SK-MEL-5 (cell line): ENCODE measurements around the gene SWT1. TPM values are rescaled to one million over a fixed set of nuclear protein-coding genes. Genes with fewer than 3 reads are reported as not detected.
A peak's percentile ranks its signal among the peaks of the same experiment; 100 is the strongest.

Source experiments
- DNase-seq: peaks from one replicate; pipeline ENCODE4 v3.0.0-alpha.2; 2016; ENCODE audit warnings: low read depth, low spot score
- in situ Hi-C: cut with HindIII; loops from 2 replicates; pipeline ENCODE4 v1.10.0; 2016; ENCODE audit warnings: low sequenced_read_pairs, high pct_unique_total_duplicates, low pct_unique_long_range_greater_than_20kb
- polyA plus RNA-seq, 2 experiments: library from polyadenylated mRNA; depleted of rRNA; stranded (reverse); fragments of >200 nt; gene quantifications; 2 replicates each; pipeline ENCODE4 v1.2.3, GENCODE V29; 2015
- total RNA-seq: library from RNA; depleted of rRNA; stranded (reverse); fragments of >200 nt; shearing (Covaris generic); gene quantifications from 2 replicates; pipeline ENCODE4 v1.2.3, GENCODE V29; 2014; rRNA removed

SWT1 gene, protein sequence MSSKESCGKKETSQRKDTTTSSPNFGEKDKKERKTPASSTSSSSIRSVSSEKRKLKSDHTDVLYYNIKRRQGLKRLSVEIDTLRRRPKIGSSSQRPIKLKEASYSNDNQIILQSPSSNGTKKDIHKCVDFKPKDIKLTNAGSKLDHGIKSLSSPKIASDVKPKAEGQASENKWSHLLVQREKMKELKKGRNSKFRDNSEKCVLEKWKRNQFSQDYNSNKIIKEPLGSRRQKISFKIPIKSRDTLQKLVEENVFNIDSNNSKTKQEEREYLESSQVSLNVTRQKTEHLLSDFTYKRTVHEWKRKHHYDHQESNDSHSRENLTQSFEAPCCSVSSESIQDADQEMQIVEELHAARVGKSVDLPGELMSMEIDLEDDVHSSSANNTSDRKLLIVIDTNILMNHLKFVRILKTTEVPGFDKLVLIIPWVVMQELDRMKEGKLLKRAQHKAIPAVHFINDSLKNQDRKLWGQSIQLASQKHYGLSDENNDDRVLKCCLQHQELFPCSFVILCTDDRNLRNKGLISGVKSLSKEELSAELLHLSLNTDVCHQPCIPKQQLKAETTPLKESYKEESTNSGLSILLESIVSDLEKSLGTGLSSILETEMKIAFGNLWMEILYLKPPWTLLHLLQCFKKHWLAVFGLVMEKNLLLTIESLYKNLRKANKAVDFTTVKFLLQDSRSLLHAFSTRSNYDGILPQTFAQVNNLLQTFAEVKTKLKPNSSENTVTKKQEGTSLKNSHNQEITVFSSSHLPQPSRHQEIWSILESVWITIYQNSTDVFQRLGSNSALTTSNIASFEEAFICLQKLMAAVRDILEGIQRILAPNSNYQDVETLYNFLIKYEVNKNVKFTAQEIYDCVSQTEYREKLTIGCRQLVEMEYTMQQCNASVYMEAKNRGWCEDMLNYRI
- total RNA-seq = 8.6 and 9.7 TPM in 2 replicates
- polyA plus RNA-seq (2015; cell fraction: cytosol; rRNA removed) = 2.6 and 5.1 TPM in 2 replicates
- 12.6 and 16.9 TPM in 2 replicates for polyA plus RNA-seq (2015; cell fraction: nucleus; rRNA removed)

DNA sequence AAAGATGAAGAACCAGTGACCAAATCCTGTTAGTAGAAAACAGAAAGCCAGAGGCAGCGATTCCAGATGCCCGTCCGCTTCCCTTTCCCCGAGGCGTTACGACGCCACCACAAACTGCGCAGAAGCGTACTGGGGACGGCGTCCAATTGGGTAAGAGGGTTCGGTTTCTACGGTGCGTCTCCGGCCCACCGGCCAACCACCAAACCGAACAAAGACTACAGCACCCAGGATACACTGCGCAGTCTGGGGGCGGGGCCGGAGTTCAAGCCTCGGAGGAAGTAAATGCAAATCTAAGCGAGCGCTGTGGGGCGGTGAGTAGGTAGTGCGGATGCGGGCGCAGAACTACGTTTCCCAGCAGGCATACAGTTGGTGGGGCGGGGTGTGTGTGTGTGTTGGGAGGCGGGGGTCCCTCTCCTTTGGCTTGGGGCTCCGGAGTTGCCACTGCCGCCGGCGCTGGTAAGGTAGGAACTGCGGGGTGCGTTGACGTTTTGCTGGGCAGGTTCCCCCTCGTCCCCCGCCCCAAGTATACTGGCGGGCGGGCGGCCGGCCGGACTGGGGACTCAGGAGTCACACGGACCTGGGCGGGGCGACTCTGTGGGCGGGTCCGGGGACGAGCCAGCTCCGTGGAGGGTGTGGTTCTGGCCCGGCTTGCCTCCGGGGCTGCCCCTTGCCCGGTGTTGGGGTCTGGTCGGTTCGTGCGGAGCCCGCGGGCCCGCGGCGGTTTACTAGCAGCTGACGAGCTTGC lies at the start of gene SWT1, which contains the start of gene TRMT1L:
TSS of gene SWT1 (plus strand) at position 314 of the 745 bp plus-strand sequence. CDS start 3,675 bp downstream, outside the sequence.
TSS of gene TRMT1L (minus strand) at position 100 of the 745 bp plus-strand sequence. CDS start 241 bp downstream, outside the sequence.
- DNase-seq = peak; percentile 99
- in situ Hi-C loops = no loop called here

DNA sequence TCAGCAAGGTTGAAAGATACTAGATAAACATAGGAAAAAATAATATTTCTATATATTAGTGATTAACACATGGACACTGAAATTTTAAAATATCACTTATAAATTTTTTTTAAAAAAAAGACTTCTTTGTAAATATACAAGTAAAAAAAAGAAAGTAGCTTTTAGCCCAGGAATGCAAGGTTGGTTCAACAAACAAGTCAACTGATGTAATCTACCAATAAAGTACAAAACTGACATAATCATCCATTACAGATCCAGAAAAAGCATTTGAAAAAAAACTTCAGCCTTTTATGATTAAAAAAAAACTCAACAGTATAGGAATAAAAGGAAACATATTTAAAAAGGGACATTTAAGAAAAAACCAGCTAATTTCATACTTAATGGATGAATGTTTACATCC lies 48.6 kb upstream of the SWT1 start:
- DNase-seq = no peak
- in situ Hi-C loops = no loop called here

DNA sequence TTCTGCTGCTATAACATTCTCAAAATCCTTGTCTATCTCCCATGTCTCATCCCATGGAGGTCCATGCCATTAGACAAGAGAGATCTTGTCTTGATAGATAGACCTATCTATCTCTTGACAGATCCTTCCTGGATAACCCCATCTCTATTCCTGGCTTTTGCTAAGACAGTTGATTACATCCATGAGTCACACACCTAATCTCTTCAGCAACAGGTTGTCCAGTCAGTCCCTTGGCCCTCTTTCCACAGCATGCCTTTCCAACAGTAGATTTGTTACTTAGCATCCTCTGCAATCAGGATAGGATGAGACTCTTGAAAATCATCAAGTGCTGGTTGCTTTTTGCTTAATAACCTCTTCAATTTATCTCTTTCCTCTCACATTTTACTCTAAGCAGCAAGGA lies 46.8 kb upstream of the SWT1 start:
- in situ Hi-C loops = no loop called here
- no peak for DNase-seq

DNA sequence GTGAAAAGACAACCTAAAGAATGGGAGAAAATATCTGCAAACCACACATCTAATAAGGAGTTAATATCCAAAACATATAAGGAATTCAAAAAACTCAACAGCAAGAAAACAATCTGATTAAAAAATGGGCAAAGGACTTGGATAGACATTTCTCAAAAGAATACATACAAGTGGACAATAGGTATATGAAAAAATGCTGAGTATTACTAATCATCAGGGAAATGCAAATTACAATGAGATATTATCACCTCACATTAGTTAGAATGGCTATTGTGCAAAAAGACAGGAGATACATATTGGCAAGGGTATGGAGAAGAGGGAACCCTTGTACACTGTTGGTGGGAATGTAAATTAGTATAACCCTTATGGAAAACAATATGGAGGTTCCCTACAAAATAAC lies 45.1 kb upstream of the SWT1 start:
- in situ Hi-C loops = no loop called here
- DNase-seq = no peak

DNA sequence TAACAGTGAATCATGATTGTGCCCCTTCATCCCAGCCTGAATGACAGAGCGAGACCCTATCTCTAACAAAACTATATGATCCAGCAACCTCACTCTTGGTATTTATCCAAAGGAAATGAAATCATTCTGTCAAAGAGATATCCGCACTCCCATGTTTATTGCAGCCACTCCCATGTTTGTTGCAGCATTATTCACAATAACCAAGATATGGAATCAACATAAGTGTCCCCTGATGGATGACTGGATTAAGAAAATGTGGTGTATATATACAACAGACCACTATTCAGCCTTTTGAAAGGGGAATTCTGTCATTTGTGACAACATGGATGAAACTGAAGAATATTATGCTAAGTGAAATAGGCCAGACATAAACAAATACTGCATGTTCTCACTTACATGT lies 44.6 kb upstream of the SWT1 start:
- in situ Hi-C loops = no loop called here
- no peak for DNase-seq

DNA sequence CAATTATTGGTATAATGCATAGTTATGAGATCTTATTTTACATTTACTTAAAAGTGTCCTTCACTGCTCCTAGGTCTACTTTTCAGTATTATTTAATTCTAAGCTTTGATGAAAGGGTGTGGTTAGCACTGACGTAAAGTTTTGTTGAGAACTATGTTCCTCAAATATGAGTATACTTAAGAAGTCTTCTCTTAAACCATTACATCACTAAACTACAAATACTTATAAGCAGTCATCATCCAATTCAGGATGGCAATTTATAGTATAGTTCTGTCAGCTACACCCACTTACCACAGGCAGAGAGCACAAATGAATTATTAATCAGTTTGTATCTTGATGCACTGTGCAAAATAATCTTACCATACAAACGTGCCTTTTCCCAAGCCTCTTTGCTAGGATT lies 27.3 kb upstream of the SWT1 start:
- in situ Hi-C loops = no loop called here
- no peak for DNase-seq

DNA sequence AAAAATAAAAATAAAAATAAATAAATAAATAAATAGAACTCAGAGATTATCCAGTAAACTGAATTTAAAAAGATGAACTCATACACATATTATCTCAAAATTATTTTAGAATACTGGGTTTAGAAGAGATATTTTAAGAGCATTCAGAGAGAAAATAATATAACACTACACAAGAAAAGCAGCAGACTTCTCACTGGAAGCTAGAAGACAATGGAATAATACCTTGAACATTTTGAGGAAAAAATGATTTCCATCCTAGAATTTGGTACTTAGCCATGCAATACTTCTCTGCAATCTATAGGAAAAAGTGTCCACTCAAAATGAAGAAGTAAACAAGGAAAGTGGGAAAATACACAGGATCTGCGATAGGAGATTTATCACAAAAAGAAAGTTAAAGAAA lies 24.4 kb upstream of the SWT1 start:
- no peak for DNase-seq
- in situ Hi-C loops = no loop called here

DNA sequence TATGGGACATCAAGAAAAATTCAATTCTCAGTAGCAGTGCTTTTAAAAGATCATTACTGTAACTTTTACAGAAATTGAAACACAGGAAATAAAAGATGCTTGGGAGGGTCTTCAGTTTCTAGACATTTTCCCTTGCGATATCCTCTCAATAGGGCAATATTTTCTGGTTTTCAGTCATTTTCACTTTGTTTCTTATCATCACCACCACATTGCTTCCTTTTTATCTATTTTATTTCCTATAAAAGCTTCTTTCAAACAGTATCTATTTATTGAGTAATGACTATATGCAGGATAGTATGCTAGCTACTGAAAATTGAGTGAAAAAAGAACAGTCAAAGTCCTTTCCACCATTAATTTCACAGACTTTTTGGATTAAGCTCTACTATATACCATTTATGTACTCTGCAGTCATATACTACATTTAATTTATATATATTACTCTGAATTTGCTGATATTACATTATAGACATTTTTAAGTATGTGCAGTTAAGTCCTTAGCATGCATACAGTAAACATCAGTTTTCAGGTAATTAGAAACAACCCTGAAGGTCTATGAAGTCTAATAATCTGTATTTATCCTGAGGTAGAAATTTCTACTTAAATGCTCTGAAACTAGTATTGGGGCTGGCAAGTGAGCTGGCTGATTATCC lies 18.9 kb upstream of the SWT1 start:
- in situ Hi-C loops = no loop called here

DNA sequence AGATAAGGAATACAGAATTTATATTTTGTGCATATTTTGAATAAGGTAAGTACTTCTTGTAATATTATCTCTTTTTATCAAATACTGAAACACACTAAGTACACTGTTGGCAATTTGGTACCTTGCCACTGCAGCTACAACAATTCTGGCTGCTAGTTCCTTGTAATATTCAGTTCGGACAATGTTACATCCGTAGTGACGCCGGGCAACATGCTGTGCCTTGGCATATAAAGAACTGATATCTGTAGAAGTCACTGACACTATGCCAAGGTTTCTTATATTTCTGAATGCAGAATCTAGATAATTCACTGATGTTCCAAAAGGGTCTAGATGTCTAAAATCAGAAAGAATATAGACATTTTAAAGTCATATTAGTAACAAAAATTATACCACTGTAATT lies 17.7 kb upstream of the SWT1 start:
- in situ Hi-C loops = no loop called here
- DNase-seq = no peak

More for the DNA sequence above, 18.9 kb upstream of the SWT1 start:
- no peak for DNase-seq

DNA sequence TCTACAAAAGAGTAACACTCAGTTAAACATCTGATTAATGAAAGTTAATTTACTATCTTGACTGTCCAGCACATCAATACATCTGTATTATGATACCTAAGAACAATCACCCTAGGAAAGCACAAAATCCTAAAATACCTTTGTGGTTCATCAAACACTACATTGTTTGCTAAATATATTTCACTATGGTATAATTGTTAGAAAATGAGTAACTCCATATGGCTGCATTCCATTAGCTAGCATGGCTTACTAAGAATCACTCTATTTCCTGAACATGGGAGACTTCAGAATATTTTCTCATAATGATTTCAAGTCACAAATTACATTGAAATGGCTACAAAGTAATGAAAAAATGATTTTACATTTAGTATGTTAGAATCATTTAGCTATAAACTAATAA lies 12.7 kb upstream of the SWT1 start:
- DNase-seq = no peak
- in situ Hi-C loops = no loop called here

DNA sequence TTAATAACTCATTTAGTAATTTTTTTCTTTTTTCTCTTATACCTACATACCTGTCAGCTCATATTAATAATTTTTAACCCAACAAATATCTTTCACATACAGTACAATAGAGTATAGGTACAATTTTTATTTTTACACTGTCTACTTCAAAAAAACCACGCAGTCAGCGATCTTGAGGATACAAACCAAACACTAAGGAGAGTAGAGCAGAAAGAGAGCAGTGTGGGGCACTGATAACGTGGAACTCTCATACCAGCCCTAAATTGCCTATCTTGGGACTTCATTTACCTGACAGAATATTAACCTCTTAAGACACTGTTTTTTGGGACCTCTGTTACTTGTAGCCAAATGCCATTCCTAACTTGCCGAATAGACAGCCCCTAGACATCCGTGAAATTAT lies 5.8 kb upstream of the SWT1 start:
- in situ Hi-C loops = no loop called here

DNA sequence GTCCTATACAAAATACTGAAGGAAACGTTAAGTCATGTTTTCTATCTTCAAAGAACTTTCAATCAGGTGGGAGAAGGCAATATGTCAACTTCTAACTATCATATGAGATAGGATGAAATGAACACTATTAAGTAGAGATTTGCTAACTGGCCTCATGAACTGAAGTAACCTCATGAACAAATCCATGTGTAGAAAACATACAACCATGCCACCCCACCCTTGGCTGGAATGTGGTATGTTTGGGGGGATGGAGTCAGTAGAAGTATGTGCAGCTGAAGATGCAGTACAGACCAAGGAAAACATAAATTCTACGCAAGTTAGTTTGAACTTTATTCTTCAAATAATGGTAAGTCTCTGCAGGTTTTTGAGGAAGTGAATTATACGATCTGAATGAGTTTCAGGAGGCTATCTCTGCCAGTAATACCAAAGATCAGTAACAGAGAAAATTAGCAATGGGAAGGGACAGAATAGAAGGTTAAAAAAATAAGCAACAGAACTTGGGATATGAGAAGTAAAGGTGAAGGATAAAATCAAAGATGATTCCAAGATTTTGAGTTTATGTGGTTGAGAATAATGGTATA lies 4.7 kb upstream of the SWT1 start:
- in situ Hi-C loops = no loop called here
- no peak for DNase-seq

More for the DNA sequence above, 5.8 kb upstream of the SWT1 start:
- DNase-seq = no peak

DNA sequence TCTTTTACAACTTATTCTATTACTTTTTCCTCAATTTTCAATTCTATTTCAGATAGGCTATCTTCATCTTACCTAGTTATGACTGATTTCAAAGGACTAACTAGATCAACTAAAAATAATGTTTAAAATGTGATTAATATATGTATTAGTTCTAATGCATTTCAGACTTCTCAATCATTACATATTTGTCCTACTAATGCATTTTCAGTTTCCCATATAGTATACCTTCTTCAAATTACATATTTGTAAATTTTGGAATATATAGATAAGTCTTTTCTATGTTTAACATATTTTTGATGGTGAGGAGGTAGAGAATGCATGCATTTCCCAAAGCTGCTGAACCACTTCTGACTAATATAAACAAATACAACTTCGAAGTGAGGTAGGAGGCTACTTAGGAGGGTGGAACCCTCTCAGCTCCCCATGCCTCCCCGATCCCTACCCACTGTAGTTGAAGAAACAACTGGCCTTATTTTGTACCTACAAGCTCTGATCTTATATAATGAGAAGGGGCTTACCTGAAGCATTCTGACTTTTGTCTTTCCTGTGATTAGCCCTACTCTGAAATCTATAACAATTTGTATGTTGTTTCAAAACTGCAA lies 2.0 kb upstream of the SWT1 start:
- in situ Hi-C loops = no loop called here
- DNase-seq = no peak

DNA sequence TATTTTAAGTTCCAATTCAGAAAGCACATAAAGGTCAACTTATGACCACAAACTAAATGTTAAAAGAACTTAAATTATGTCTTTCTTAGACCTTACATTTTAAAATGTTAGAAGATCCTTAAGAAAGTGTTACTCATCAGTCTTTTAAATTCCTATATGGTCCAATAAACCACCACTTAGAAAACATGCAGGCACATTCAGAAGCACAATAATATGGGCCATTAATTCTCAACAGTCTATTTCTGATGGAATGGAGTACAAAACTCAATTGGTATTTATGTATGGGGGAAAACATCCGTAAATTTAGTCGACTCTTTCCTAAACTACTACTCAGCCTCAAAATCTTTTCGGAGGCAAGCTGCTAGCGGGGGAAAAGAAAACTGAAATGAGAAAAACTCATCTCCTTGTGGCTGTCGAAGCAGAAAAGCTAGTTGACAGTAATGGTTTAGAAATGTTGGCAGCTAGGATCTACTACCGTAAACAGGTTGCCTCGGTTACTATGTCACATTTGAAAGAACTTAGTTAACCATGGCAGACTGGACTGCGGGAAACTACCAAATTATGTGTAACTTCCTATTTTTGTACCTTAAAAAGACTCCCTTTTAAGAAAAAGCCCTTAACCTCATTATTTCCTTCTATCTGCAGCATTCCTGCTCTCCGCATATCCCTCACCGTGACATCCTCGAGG lies 1.2 kb upstream of the SWT1 start:
- in situ Hi-C loops = no loop called here
- DNase-seq = peak; percentile 4

DNA sequence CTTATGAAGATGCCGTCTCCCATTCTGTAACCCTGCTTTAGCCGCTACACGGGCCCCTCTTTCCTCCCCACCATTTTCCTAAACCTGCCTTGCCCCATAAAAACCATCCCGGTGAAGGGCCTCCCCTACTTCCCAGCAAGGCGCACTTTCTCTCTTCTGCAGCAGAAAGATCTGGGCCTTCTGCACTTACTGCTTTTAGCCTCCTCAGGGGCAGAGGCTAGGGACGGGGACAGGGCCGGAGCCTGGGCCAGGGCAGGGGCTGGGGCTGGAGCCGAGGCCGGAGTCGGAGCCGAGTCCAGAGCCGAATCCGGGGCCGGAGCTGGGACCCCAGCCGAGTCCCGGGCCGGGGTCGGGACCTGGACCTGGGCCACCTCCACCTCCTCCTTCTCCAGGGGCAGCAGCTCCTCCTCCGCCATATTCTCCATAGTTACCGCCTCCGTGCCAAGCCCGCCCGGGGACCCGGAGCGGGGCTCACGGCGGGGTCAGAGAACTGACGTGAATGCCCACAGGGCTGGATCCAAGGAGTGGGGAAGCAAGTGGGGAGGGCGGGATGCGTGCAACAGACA lies 596 bp upstream of the SWT1 start:
- in situ Hi-C loops = no loop called here
- no peak for DNase-seq
